Measurements from ENCODE around the gene LPCAT3. TPM values are rescaled to one million over a fixed set of nuclear protein-coding genes. Genes with fewer than 3 reads are reported as not detected.

The LPCAT3 gene
- total and polyA plus RNA-seq, 2 of the 13 experiments (the other 11 are each of a cell fraction or from before 2014, with no cell fraction given), result 44.5 to 64.3 TPM

- TF ChIP-seq ZNF878 (CRISPR knock-in tag; IDR thresholded peaks at IDR 0.05) (peak; percentile 85), ZNF12 (CRISPR knock-in tag; IDR thresholded peaks at IDR 0.05) (0 out of 2 replicates have a peak, but pooled peaks have one; percentile 35), HNF1A (IDR thresholded peaks at IDR 0.05; ENCODE audit: low read depth) (no peak), HNF1A (CRISPR knock-in tag; IDR thresholded peaks at IDR 0.05; ENCODE audit: borderline replicate concordance) (0 out of 2 replicates have a peak, but pooled peaks have one; percentile 39), ZNF709 (CRISPR knock-in tag; IDR thresholded peaks at IDR 0.05) (no peak; the same call in 1 of the 2 replicates), HOXA3 (CRISPR knock-in tag; IDR thresholded peaks at IDR 0.05) (peak; percentile 66), CENPT (CRISPR knock-in tag; IDR thresholded peaks at IDR 0.05; ENCODE audit: low read depth) (no peak), POLR2AphosphoS5 (IDR thresholded peaks at IDR 0.05; ENCODE audit: low read depth, low read length) (peak; percentile 67), SOX6 (IDR thresholded peaks at IDR 0.05) (no peak), SOX6 (CRISPR knock-in tag; IDR thresholded peaks at IDR 0.05) (peak; percentile 62), ZNF556 (CRISPR knock-in tag; IDR thresholded peaks at IDR 0.05; ENCODE audit: borderline replicate concordance) (peak; percentile 85; the same call in 1 of the 2 replicates), ZNF18 (CRISPR knock-in tag; IDR thresholded peaks at IDR 0.05; ENCODE audit: insufficient replicate concordance) (peak; percentile 24), ZNF772 (CRISPR knock-in tag; IDR thresholded peaks at IDR 0.05) (peak; percentile 71; the same call in 1 of the 2 replicates), ZNF205 (CRISPR knock-in tag; IDR thresholded peaks at IDR 0.05) (no peak), TEAD3 (CRISPR knock-in tag; optimal IDR thresholded peaks at IDR 0.05; ENCODE audit: borderline replicate concordance) (peak; percentile 18), ARHGAP35 (CRISPR knock-in tag; IDR thresholded peaks at IDR 0.05; ENCODE audit: borderline replicate concordance) (0 out of 2 replicates have a peak, but pooled peaks have one; percentile 45), GMEB1 (CRISPR knock-in tag; IDR thresholded peaks at IDR 0.05; ENCODE audit: borderline replicate concordance) (peak; percentile 36; the same call in 1 of the 2 replicates), NFE2L1 (CRISPR knock-in tag; IDR thresholded peaks at IDR 0.05; ENCODE audit: borderline replicate concordance) (no peak), HOXA7 (CRISPR knock-in tag; IDR thresholded peaks at IDR 0.05) (no peak), ZBTB2 (CRISPR knock-in tag; IDR thresholded peaks at IDR 0.05; ENCODE audit: low read depth) (peak; percentile 59), ZNF660 (CRISPR knock-in tag; IDR thresholded peaks at IDR 0.05; ENCODE audit: borderline replicate concordance, low read depth) (no peak)
Measured at GRCh38 chr12:7018350-7019042, at the start of gene LPCAT3 (continued).

All from HepG2 (cell line).